ENCODE results near the gene SLC46A1.
A peak's percentile ranks its signal among the peaks of the same experiment; 100 is the strongest.

SLC46A1 gene

DNA sequence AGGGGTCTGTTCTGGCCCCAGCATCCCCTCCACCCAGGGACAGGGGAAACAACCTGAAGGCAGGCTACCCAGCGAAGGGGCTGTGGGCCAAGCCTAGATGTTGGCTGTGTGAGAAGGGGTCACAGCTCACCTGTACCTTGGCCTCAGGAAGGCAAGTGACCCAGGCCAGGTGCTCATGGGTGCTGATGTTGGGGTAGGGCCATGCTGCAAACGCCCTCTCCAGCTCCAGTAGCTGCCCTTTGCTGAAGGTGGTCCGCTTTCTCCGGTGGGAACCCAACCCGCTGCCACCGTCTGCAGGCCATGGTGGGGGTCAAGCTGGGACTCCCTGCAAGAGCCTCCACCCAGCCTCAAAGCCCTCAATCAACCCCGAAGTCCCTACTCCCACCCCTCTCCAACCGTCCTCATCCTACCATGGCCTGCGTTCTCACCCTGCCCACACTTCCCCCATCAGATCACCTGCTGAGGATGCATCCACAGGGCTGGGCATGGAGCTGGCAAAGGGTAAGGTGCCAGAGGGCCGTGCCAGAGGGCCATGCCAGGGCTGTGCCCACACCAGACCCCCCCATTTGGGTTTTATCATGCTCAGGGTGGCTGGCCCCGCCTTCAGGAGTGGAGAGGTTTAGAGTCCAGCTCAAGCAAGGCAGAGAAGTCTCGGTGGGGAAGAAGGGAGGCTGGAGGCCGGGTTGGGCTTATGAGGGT lies 41.2 kb downstream of the SLC46A1 start, which contains the start of gene SEBOX:
Gene SEBOX, minus strand, starts transcription at position 535 of the 699 bp plus-strand sequence. Its CDS starts 48 bp downstream, at position 487.
- DNase-seq (ENCODE audit: insufficient read length) (no peak), FAIRE-seq (no peak)
- TF ChIP-seq POLR2AphosphoS5 (IDR thresholded peaks at IDR 0.05; ENCODE audit: low read depth, low read length) (no peak), TAF1 (IDR thresholded peaks at IDR 0.05; ENCODE audit: borderline replicate concordance, low read depth, low read length) (no peak), POLR2A (IDR thresholded peaks at IDR 0.05; ENCODE audit: low read depth, low read length) (peak; percentile 29; the same call in 1 of the 2 replicates)

GRCh38 chr17:28363776-28364650 lies 42.0 kb downstream of the SLC46A1 start:
- FAIRE-seq, result no peak
- DNase-seq (ENCODE audit: insufficient read length), result no peak
- TF ChIP-seq TAF1 (IDR thresholded peaks at IDR 0.05; ENCODE audit: borderline replicate concordance, low read depth, low read length), result no peak
- no peak for TF ChIP-seq POLR2AphosphoS5 (IDR thresholded peaks at IDR 0.05; ENCODE audit: low read depth, low read length)
- TF ChIP-seq POLR2A (IDR thresholded peaks at IDR 0.05; ENCODE audit: low read depth, low read length), result no peak

- DNase-seq (ENCODE audit: insufficient read length), result no peak
- TF ChIP-seq POLR2AphosphoS5 (IDR thresholded peaks at IDR 0.05; ENCODE audit: low read depth, low read length) (no peak), POLR2A (IDR thresholded peaks at IDR 0.05; ENCODE audit: low read depth, low read length) (no peak), TAF1 (IDR thresholded peaks at IDR 0.05; ENCODE audit: borderline replicate concordance, low read depth, low read length) (no peak)
Measured at GRCh38 chr17:28363186-28363585, 42.8 kb downstream of the SLC46A1 start.

GRCh38 chr17:28357901-28358197 lies 48.2 kb downstream of the SLC46A1 start:
- FAIRE-seq, result no peak
- no peak for DNase-seq (ENCODE audit: insufficient read length)

More at GRCh38 chr17:28363186-28363585, 42.8 kb downstream of the SLC46A1 start:
- no peak for FAIRE-seq

GRCh38 chr17:28357061-28357900 lies 48.7 kb downstream of the SLC46A1 start, which contains the start of gene POLDIP2:
TSS of gene POLDIP2 (minus strand) at chr17:28357527. CDS start at chr17:28357448, 79 bp downstream.
- TF ChIP-seq POLR2AphosphoS5 (IDR thresholded peaks at IDR 0.05; ENCODE audit: low read depth, low read length), result peak; percentile 77
- TF ChIP-seq POLR2A (IDR thresholded peaks at IDR 0.05; ENCODE audit: low read depth, low read length), result peak; percentile 95; the same call in 1 of the 2 replicates
- peak; percentile 72 for TF ChIP-seq TAF1 (IDR thresholded peaks at IDR 0.05; ENCODE audit: borderline replicate concordance, low read depth, low read length)
- DNase-seq (ENCODE audit: insufficient read length) (peak; percentile 97), FAIRE-seq (peak; percentile 98)

More at GRCh38 chr17:28357901-28358197, 48.2 kb downstream of the SLC46A1 start:
- no peak for TF ChIP-seq POLR2A (IDR thresholded peaks at IDR 0.05; ENCODE audit: low read depth, low read length)
- no peak for TF ChIP-seq POLR2AphosphoS5 (IDR thresholded peaks at IDR 0.05; ENCODE audit: low read depth, low read length)
- TF ChIP-seq TAF1 (IDR thresholded peaks at IDR 0.05; ENCODE audit: borderline replicate concordance, low read depth, low read length), result no peak

DNA sequence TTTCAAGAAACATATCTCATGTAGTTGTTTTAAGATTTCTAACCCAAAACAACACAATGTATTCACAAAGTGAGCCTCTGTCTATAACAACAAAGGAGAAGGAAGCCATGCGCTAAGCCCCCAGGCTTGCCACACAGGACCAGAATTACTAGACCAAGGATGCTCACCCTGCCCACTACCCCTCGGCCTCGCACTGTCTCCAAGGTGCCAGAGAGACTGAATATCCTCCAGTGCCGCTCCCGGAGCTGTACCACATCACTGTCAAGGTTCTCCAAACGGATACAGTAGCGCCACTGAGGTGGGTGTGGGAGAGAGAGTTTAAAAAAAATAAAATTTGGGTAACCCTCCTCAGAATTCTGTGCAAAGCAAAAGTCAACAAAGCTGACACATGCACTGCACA lies 55.7 kb downstream of the SLC46A1 start:
- no peak for TF ChIP-seq POLR2A (IDR thresholded peaks at IDR 0.05; ENCODE audit: low read depth, low read length)
- TF ChIP-seq TAF1 (IDR thresholded peaks at IDR 0.05; ENCODE audit: borderline replicate concordance, low read depth, low read length), result no peak
- no peak for TF ChIP-seq POLR2AphosphoS5 (IDR thresholded peaks at IDR 0.05; ENCODE audit: low read depth, low read length)
- FAIRE-seq (no peak), DNase-seq (ENCODE audit: insufficient read length) (no peak)

GRCh38 chr17:28348979-28349378 lies 57.0 kb downstream of the SLC46A1 start:
- no peak for DNase-seq (ENCODE audit: insufficient read length)
- TF ChIP-seq POLR2A (IDR thresholded peaks at IDR 0.05; ENCODE audit: low read depth, low read length) (no peak), TAF1 (IDR thresholded peaks at IDR 0.05; ENCODE audit: borderline replicate concordance, low read depth, low read length) (no peak), POLR2AphosphoS5 (IDR thresholded peaks at IDR 0.05; ENCODE audit: low read depth, low read length) (no peak)

GRCh38 chr17:28347261-28347891 lies 58.6 kb downstream of the SLC46A1 start:
- DNase-seq (ENCODE audit: insufficient read length) (no peak), FAIRE-seq (no peak)
- TF ChIP-seq POLR2AphosphoS5 (IDR thresholded peaks at IDR 0.05; ENCODE audit: low read depth, low read length) (0 out of 2 replicates have a peak, but pooled peaks have one; percentile 29), POLR2A (IDR thresholded peaks at IDR 0.05; ENCODE audit: low read depth, low read length) (no peak)

More at GRCh38 chr17:28348979-28349378, 57.0 kb downstream of the SLC46A1 start:
- no peak for FAIRE-seq

DNA sequence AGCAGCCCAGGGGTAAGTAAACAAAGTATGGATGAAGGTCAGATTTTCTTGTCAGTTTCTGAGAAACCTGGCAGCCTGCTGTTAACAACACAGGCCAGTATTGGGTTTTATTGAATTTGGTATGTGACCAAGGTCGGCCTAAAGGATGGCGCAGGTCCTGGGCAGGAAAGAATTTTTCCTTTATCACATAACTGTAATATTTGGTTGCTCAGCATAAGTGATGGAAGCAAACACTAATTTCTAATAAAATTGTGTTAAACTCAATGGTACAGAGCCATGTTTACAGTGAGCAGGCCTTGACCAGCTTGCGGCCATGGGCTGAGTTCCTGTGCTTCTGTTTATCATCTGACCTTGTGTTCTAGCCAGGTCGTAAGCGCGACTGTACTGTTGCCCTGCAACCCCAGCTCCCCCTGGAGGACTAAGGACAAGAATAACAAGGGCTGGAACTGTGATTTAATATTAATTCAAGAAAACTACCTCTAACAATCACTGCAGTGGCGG lies 59.2 kb downstream of the SLC46A1 start:
- no peak for TF ChIP-seq POLR2AphosphoS5 (IDR thresholded peaks at IDR 0.05; ENCODE audit: low read depth, low read length)
- TF ChIP-seq TAF1 (IDR thresholded peaks at IDR 0.05; ENCODE audit: borderline replicate concordance, low read depth, low read length), result no peak
- no peak for TF ChIP-seq POLR2A (IDR thresholded peaks at IDR 0.05; ENCODE audit: low read depth, low read length)
- no peak for DNase-seq (ENCODE audit: insufficient read length)
- FAIRE-seq, result no peak

DNA sequence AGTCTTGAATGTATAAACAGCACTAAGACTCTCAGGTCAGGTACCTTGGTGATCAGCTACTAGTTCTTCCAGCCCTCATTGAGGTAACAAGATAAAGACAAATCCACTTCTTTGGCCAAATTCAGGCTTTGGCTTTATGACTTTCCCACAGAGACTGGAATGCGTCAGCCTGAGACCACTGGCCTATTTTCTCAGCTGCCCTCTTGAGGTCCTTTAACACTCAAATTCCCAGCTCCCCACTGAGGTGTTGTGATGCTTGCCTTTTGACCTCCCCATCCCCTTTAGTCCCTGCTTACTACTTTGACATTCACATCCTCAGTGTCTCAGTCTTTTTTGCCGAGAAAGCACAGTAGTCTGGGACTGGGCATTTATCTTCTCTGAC lies 59.8 kb downstream of the SLC46A1 start:
- TF ChIP-seq POLR2A (IDR thresholded peaks at IDR 0.05; ENCODE audit: low read depth, low read length) (no peak), TAF1 (IDR thresholded peaks at IDR 0.05; ENCODE audit: borderline replicate concordance, low read depth, low read length) (no peak), POLR2AphosphoS5 (IDR thresholded peaks at IDR 0.05; ENCODE audit: low read depth, low read length) (no peak)
- DNase-seq (ENCODE audit: insufficient read length) (no peak), FAIRE-seq (no peak)

All from GM12892 (cell line).